Urinary bladder (tissue), 4 donors: ENCODE measurements around the gene PDE4DIP. TPM values are rescaled to one million over a fixed set of nuclear protein-coding genes. Genes with fewer than 3 reads are reported as not detected.
"Not testable (repeated sequence)": the region's sequence is repeated elsewhere in the genome, so short reads cannot be mapped to it uniquely, and the experiment has no call there.

Experiments used
- DNase-seq: peaks from one replicate; pipeline ENCODE4 v3.0.0-alpha.2; 2015; ENCODE audit errors: extremely low spot score
- H3K27ac ChIP-seq: one replicate; pipeline ENCODE4 v1.5.1; 2013; ENCODE audit warnings: low read depth, mild to moderate bottlenecking, moderate library complexity
- H3K36me3 ChIP-seq: one replicate; pipeline ENCODE4 v1.6.1; 2013; ENCODE audit warnings: mild to moderate bottlenecking, moderate library complexity; ENCODE audit not compliant: insufficient read depth
- H3K4me1 ChIP-seq: one replicate; pipeline ENCODE4 v1.6.1; 2013; ENCODE audit warnings: mild to moderate bottlenecking, moderate library complexity; ENCODE audit not compliant: insufficient read depth
- H3K4me3 ChIP-seq: one replicate; pipeline ENCODE4 v1.5.1; 2013; ENCODE audit warnings: low read depth, low read length
- WGBS: extraction: QIAGEN DNeasy Blood & Tissue Kit; methylation state at CpG from one replicate; pipeline ENCODE4 v1.1.7; 2013; 5-methylcytosine and 5-hydroxymethylcytosine counted together
- polyA plus RNA-seq: library from polyadenylated mRNA; stranded (reverse); fragments of 200-250 nt; gene quantifications from one replicate; pipeline ENCODE4 v1.2.3, GENCODE V29; 2013
- total RNA-seq: library from RNA; depleted of rRNA; stranded (reverse); fragments of >200 nt; gene quantifications from one replicate; pipeline ENCODE4 v1.2.3, GENCODE V29; 2014
- donor health status: healthy with polysubstance abuse.
- donor health status: healthy.

PDE4DIP gene
- total and polyA plus RNA-seq, 2 donors, result 18.1 to 127 TPM

DNA sequence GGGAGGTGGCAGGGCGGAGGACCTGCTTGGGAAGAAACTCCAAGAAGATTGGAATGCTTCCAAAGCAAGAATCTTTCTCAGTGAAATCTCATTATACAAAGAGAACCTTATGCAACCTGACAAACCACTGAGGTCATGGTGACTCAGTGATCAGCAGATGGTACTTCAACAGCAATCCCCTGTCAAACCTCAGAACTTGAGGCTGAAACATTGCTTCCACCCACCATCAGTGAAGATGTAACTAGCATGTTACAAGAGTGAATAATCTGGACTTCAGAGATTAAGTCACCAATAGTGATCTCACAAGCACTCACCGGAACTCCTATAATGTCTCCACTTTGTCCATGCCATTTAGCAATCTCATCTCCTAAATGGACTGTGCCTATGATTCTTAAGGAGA lies 148.1 kb downstream of the PDE4DIP start:
- not testable (repeated sequence) for H3K36me3 ChIP-seq, DNase-seq, H3K4me3 ChIP-seq, H3K4me1 ChIP-seq, H3K27ac ChIP-seq
- WGBS, result 91% methylated on average over 1 of the region's 2 CpGs

DNA sequence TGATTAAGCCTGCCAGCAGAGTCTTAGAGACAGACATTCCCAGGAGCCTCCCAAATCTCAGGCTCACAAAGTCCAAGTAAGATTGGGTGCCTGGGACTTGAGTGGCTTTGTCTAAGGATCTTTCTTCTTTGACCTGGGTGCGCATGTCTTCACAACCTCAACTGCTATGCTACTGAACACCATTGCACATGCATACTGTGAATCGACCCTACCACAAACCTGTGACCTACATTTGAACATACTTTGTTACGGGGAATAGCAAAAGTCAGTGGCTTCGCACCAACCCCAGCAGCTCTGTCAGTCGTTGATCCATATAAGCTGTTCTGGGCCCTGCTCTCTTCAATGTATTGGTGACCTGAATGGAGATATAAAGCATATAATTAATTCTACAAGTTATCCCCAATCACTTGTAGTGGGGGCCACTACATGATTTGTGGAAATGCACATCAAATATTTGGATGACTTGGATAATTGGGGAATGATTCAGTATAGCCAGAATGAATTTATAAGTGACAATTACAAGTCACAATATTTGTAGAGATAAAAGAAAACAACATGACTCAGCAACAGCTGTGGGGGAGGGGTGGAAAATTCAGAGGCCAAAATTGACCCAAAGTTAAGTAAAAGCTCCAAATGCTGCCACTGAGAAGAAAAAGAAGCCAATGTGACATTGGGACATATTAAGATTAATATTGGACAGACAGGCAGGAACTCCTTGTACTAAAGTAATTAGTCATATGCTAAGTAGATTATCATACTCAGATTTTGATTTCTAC lies 152.4 kb downstream of the PDE4DIP start:
- not testable (repeated sequence) for H3K36me3 ChIP-seq, DNase-seq, H3K27ac ChIP-seq, H3K4me1 ChIP-seq, H3K4me3 ChIP-seq
- 93% methylated on average over 4 of the region's 5 CpGs for WGBS

DNA sequence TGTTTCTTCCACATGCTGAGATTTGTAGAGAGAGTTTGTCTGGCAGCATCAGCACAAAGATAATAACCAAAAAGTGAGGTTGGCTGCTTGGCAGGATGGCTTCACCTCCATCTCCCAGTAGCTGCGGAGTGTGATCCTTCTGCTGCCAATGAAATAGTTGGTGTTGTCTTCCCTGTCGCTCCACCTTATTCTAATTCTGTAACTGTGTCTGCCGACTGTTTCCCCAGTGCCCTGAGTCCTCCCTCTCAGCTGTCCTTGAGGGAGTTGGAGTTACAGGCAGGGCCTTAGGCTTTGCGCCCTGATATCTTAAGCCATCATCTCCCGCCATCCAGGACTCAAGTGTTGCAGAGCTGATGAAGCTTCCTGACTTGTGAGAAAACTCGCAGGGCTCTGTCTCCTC lies 153.2 kb downstream of the PDE4DIP start:
- not testable (repeated sequence) for H3K27ac ChIP-seq, H3K36me3 ChIP-seq, DNase-seq, H3K4me1 ChIP-seq, H3K4me3 ChIP-seq
- 91% methylated on average over 3 of the region's 6 CpGs for WGBS

DNA sequence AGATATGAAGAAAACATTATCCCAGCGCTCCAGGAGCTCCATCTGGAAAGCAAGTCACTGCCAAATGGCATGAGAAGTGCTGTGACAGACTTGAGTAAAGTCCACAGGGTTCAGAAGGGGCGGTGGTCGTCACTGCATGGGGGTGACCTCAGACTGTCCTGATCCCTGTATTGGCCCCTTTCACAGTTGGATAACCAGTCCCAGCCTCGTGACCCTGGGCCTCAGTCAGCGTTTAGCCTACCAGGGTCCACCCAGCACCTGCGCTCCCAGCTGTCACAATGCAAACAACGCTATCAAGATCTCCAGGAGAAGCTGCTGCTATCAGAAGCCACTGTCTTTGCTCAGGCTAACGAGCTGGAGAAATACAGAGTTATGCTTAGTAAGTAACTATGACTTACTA lies 158.4 kb downstream of the PDE4DIP start:
- H3K27ac ChIP-seq, H3K4me1 ChIP-seq, H3K36me3 ChIP-seq, H3K4me3 ChIP-seq, DNase-seq: not testable (repeated sequence)
- WGBS, result 67% methylated on average over 2 of the region's 8 CpGs

DNA sequence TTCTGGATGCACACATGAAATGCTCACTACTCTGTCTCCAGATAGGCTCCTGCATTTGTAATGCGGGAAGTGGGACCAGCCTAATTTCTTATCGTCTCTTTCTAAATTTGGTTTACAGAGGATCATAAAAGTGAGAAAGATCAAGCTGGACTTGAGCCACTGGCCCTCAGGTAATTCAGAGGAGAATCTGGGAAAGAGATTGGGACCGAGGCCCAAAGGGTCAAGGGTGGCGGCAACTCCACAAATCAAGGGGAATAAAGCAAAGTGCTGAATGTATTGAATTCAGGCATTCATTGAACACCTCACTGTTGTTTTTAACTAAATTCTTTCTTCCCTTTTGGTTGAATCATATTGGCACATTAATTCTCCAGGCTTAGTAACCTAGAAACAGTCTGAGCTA lies 164.1 kb downstream of the PDE4DIP start:
- H3K4me1 ChIP-seq, H3K4me3 ChIP-seq, H3K36me3 ChIP-seq, H3K27ac ChIP-seq, DNase-seq: not testable (repeated sequence)
- WGBS, result no CpG with 5 or more reads among the region's 4 CpGs

DNA sequence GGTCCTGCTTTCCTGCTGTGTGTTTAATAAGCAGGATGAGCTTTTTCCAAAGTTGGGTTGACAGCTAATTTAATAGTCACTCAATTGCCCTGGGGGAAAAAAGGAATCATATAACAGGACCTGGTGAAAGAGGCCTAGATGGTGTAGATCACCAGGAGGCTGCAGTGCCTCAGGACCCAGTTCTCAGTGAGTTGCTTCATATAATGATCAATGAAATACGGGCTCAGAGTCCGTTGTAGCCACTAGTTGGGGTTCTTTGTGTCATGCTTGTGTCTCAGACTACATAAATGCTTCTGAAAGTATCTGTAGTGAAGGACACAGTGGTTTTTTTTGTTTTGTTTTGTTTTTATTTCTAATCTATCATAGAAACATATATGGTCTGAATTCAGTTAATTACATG lies 164.5 kb downstream of the PDE4DIP start:
- not testable (repeated sequence) for H3K36me3 ChIP-seq, DNase-seq, H3K4me3 ChIP-seq, H3K4me1 ChIP-seq, H3K27ac ChIP-seq
- WGBS, result 93% methylated on average over 2 of the region's 2 CpGs

DNA sequence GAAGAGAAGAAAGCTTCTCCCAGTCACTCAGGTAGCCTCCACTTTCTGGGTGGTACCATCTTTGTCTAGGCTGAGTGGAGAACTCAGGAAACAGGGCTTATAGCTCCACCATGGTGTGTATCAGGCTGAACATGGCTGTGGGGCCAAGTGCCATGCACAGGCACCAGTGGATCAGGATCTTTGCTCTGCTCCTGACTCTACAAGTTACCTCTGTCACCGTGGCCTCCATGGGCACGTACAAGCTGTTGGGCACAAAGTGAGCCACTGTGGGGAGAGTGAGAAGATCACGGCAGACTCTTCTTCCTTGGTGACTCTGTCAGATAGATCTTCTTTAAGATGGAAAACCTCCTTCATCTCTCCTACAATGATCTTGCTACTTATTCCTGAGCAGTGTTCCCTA lies 165.5 kb downstream of the PDE4DIP start:
- H3K36me3 ChIP-seq, DNase-seq, H3K27ac ChIP-seq, H3K4me1 ChIP-seq, H3K4me3 ChIP-seq: not testable (repeated sequence)
- 89% methylated on average over 3 of the region's 3 CpGs for WGBS

DNA sequence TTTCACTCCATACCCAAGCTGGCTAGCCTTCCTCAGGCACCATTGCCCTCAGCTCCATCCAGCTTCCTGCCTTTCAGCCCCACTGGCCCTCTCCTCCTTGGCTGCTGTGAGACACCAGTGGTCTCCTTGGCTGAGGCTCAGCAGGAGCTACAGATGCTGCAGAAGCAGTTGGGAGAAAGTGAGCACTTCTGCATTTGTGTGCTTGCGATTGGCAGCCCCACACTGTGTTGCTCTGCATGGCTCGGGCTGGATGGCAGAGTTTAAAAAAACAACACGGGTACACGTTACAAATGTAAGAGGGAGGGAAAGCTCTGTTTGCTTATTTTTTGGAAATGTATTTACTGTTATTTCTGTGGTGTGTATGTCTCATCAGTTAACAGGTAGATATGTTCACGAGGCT lies 168.4 kb downstream of the PDE4DIP start:
- WGBS, result 83% methylated on average over 1 of the region's 5 CpGs
- H3K4me1 ChIP-seq, result not testable (repeated sequence)

DNA sequence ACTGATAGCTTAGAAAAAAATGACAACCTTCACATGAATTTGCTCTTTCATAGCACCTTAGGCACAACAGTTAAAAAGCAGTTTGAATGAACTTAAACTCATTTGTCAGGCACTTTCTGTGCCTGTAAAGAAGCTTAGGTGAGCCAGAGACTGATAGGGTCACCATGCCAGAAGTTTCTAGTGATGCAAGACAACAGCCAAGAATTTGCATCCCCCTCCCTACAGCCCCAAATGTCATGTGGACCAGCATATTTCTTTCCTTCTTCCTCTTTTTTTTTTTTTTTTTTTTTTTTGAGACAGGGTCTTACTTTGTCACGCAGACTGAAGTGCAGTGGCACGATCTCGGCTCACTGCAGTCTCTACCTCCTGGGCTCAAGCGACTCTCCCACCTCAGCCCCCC lies 169.3 kb downstream of the PDE4DIP start:
- DNase-seq, H3K4me1 ChIP-seq, H3K4me3 ChIP-seq, H3K36me3 ChIP-seq, H3K27ac ChIP-seq: not testable (repeated sequence)
- WGBS, result 94% methylated on average over 4 of the region's 4 CpGs

More for the DNA sequence above, 168.4 kb downstream of the PDE4DIP start:
- DNase-seq, H3K27ac ChIP-seq, H3K4me3 ChIP-seq, H3K36me3 ChIP-seq: not testable (repeated sequence)

DNA sequence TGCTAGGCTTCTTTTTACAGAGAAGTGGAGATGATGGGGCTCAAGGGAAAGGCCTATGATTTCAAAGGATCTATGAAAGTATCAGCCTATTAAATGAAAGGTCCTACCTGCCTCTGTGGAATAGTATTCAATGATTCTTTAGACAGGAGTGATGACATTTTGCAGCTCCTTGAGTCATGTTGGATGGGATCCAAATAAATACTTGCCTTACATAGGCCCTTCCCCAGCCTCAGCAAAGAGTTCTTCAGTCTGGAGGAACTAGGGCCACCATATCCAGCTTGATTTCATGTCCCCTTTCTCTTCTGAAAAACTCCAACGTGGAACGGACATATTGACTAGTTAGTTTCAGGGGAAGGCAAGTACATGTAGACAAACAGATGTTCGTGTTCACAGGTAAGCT lies 171.3 kb downstream of the PDE4DIP start:
- H3K27ac ChIP-seq, H3K4me1 ChIP-seq, DNase-seq, H3K36me3 ChIP-seq, H3K4me3 ChIP-seq: not testable (repeated sequence)
- 88% methylated on average over 3 of the region's 3 CpGs for WGBS

DNA sequence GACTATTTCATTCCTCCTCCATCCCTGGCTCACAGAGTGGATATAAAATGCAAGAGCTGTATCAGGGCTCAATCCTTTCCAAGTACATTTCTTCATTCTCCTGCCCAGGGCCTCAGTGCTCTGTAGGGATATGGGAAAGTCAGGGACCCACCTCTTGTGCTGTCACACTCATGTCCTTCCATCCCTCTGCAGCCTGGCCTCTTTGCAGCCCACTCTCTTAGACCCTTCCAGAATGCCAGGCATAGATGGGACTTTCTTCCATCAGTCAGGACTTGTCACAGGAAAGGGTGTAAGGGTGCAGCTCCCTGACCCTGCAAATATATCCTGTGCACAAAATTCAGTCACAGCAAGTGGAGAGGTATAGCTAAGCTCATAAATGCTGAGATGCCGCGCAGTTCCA lies 172.4 kb downstream of the PDE4DIP start:
- H3K27ac ChIP-seq, H3K4me3 ChIP-seq, H3K36me3 ChIP-seq, DNase-seq, H3K4me1 ChIP-seq: not testable (repeated sequence)
- WGBS, result 98% methylated on average over 2 of the region's 2 CpGs

DNA sequence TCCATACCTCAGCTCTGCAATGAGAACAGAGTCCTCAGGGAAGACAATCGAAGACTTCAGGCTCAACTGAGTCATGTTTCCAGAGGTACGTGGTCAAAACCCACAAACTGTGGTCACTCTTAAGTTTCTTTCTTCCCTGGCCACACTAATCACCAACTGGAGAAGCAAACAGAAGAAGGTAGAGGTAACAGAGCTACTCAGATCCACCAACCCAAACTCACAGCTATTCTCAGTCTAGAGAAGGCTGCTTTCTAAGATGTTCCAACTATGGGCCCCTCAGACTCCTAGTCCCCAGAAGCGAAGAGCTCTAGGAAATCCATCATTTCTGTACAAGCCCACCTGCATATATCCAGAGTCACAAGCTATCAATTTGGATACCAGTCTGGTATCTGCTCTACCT lies 174.3 kb downstream of the PDE4DIP start:
- H3K36me3 ChIP-seq, H3K4me3 ChIP-seq, DNase-seq, H3K4me1 ChIP-seq, H3K27ac ChIP-seq: not testable (repeated sequence)
- WGBS, result 93% methylated on average over 2 of the region's 3 CpGs

DNA sequence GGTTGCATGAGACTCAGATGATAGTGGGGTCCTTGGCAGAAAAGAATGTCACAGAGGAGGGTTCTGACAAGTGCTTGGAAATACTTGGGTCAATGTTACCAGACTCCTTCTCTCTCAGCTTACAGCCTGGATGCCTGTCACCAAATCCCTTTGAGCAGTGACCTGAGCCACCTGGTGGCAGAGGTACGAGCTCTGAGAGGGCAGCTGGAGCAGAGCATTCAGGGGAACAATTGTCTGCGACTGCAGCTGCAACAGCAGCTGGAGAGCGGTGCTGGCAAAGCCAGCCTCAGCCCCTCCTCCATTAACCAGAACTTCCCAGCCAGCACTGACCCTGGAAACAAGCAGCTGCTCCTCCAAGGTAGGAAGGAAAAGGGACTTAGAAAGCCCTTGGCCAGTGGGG lies 180.1 kb downstream of the PDE4DIP start:
- WGBS, result no CpG with 5 or more reads among the region's 3 CpGs
- H3K4me3 ChIP-seq, H3K27ac ChIP-seq, DNase-seq, H3K36me3 ChIP-seq, H3K4me1 ChIP-seq: not testable (repeated sequence)

DNA sequence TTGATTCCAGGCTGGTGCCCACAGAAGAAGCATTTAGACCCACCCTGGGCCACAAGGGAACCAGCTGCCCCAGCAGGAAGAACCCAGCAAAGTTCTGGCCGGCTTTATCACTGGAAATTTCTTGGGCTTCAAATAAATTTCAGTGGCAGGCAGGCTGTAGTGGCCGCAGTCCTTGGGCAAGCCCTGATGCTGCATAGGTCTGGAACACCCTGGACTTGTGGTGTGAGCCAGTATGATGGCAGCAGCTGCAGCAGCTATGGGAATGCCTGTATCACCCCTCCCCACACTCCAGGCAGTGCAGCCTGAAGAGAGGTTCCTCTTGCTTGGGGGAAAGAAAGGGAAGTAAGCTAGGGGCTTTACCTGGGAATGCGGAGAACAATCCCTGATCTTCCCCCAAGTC lies 189.7 kb downstream of the PDE4DIP start:
- not testable (repeated sequence) for H3K27ac ChIP-seq, DNase-seq, H3K36me3 ChIP-seq, H3K4me3 ChIP-seq, H3K4me1 ChIP-seq
- WGBS, result 73% methylated on average over 1 of the region's 3 CpGs

DNA sequence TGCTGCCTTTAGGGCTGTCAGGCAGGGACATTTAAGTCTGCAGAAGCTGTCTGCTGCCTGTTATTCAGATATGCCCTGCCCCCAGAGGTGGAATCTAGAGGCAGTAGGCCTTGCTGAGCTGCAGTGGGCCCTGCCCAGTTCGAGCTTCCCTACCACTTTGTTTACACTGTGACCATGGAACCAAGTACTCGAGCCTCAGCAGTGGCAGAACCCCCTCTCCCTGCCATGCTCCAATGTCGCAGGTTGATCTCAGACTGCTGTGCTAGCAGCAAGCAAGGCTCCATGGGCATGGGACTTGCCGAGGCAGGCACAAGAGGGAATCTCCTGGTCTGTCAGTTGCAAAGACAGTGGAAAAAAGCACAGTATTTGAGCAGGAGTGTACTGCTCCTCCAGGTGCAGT lies 198.8 kb downstream of the PDE4DIP start:
- not testable (repeated sequence) for H3K36me3 ChIP-seq, DNase-seq, H3K4me3 ChIP-seq, H3K4me1 ChIP-seq, H3K27ac ChIP-seq
- WGBS, result 68% methylated on average over 2 of the region's 4 CpGs
